ENCODE results near the gene SRGAP2.
"Not testable (repeated sequence)": the region's sequence is repeated elsewhere in the genome, so short reads cannot be mapped to it uniquely, and the experiment has no call there.

Gene SRGAP2

DNA sequence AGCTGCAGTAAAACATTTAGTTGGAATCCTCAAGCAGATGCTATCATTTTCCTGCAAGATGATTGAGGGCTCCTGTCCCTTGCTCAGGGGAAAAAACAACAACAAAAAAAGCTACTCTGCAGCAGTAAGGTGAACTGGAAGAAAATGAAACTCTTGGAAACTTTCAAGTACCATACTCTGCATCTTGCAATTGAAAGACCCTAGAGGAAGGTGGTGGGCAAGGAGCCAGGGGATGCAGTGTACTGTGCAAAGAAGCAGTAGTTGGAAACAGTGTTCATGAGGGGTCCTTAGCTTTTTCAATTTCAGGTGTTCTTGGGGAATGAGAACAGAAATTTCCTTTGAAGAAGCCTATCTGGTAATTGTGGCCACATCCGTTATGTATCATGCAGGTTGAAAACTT lies 7.5 kb downstream of the SRGAP2 start:
- not testable (repeated sequence) for DNase-seq

GRCh38 chr1:206215600-206216392 lies 12.5 kb downstream of the SRGAP2 start:
- DNase-seq: not testable (repeated sequence)

GRCh38 chr1:206218285-206218684 lies 14.9 kb downstream of the SRGAP2 start:
- not testable (repeated sequence) for DNase-seq

- DNase-seq: not testable (repeated sequence)
Observed at GRCh38 chr1:206218765-206219164, 15.4 kb downstream of the SRGAP2 start.

- DNase-seq: not testable (repeated sequence)
Observed at GRCh38 chr1:206219514-206220331, 16.4 kb downstream of the SRGAP2 start.

DNA sequence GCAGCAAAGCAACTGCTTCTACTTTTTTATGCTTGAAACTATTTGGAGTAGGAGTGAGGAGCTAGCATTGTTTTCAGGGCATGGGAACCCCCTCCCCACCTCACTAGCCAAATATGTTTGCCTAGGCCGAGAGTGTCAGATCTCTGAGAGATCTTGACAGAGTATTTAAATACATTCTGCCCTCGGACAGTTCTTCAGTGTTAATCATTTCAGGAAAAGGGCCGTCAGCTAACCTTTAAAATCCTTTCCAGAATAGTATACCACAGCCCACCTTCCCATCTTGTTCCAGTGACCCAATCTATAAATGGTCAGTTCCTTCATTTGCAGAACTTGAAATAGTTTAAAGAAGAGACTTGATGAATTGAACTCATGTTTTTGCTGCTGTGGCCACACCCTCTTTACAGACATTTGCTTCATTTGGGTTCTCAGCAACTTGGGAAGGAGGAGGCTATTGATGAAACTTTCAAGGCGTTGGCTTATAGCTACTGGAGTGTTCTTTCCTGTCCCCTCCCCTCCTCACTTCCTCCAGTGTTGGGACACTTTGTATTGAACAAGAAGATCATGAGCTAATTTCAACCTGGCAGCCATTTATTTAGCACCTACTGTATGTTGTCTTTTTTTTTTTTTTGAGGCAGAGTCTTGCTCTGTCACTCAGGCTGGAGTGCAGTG lies 17.1 kb downstream of the SRGAP2 start:
- DNase-seq: peak; percentile 47 to 56

DNA sequence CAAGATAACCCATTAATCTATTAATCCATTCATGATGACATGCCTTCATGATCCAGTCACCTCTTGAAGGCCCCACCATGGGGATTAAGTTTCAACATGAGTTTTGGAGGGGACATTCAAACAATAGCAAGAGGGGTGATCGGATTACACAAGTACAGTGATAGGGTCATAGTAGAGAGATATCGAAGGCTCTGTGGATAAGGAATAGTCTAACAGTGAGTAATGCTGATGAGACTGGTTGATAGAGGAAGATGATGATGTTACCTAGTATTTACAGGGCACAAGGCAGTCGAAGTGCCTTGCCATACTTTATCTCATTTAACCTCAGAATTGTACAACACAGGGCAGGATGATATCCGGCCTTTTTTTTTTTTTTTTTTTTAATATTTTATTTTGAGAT lies 18.2 kb downstream of the SRGAP2 start:
- not testable (repeated sequence) for DNase-seq

DNA sequence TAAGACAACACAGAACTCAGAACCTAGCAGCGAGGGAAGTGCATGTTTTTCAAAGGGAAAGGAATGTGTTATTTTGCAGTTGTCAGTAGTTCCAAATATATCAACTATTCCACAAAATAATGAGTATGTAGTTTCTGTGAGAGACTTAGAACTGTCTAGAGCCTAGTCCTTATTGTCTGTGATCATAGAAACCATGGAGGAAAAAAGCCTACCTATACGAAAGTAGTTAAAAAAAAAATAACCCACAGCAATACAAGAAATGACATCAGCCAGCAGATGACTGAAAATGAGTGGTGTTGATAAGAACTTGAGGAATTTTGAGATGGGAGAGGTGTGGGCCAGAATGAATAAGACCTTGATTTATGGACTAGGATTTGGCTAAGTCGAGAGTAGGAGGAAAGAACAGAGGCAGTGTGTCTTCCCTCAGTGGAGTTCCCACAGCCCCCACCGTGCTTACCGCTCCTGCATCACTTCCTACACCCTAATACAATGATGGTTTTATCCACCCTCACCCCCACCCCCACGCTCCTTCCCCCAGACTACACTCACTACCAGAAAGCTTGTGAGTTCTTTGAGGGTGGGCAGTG lies 20.9 kb downstream of the SRGAP2 start:
- not testable (repeated sequence) for DNase-seq

- DNase-seq: not testable (repeated sequence)
Observed at GRCh38 chr1:206225386-206225785, 22.0 kb downstream of the SRGAP2 start.

DNA sequence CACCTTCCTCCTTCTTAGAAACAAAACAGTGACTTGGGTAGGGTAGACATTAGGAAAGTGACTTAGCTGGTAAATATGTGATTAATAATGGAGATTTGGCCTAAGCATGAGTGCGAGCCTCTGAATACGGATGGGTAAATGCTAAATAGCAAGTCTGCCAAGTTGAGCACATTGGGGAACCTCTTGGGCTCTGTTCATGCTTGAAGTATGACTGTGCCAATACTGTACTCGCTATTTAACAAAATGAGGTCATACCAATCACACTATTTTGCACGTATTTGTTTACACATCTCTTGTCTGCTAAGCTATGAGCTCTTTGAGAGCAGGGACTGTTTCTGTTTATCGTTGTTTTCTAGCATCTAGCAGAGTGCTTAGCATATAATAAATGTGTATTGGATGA lies 23.5 kb downstream of the SRGAP2 start:
- DNase-seq: not testable (repeated sequence)

DNA sequence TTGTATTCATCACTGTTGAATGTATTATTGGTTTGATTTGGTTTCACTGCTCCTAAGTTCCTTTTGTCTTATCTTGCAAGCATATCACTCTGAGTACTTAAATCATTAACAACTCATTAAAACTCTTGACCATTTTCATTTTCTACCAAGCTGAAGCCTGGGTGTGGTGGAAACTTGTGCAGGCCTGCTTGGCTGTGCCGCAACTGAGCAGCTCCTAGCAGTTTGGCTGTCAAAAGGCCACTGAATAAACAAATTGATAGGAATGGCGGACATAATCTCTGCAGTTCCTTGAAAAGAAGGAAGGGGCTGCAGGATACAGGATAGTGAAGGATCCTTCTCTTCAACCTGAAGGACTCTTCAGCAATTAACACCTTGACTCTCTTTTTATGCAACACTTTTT lies 25.9 kb downstream of the SRGAP2 start:
- DNase-seq: not testable (repeated sequence)

DNA sequence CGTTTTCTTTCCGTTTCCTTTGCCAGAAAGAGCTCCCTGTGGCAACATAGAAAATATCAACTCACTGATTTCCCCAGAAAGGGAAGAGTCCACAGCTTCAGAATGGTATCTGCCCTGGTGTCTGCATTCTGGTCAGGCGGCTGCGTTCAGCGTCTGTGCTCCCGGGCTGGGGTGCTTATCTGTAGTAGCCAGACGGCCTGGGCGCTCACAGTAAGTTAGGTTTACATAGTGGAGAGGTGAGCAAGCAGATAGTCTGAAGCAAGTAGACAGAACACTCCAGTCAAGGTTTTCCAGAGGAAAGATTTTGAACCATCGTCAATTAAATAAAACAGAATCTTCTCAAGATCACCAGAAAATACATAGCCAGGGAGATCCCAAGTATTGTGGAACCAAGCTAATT lies 28.6 kb downstream of the SRGAP2 start:
- DNase-seq: not testable (repeated sequence)

DNA sequence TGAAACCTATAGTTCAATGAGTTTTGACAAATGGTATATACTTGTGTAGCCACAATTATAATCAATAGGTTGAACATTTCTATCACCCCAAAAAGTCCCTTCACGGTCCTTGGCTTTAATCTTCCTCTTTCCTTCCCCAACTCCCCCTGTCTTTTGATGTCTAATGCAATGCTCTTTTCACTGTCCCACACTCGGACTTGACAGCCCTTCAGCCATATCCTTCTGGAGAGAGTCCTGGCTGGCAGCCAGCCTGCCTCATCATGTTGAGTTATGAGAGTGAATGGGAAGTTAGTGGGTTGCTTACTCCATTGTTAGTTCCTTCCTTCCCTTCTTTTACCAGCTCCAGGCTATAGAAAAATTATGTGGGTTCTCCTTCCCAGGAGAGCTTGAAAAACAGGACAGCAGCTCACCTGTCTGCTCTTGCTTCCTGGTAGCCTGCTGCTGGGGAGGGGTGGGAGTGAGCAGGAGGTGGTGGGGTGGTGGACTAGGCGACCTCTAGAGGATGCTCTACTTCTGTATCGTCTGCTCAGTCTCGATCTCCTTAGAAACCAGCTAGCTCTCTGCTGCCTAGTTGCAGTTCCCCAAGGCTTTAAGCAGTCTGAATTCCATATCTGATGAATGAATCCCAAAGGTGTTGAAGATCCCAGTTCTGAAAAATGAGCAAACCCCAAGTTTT lies 29.8 kb downstream of the SRGAP2 start:
- DNase-seq: not testable (repeated sequence)

- not testable (repeated sequence) for DNase-seq
Observed at GRCh38 chr1:206234189-206234916, 31.0 kb downstream of the SRGAP2 start.

GRCh38 chr1:206235190-206235589 lies 31.8 kb downstream of the SRGAP2 start:
- DNase-seq: not testable (repeated sequence)

DNA sequence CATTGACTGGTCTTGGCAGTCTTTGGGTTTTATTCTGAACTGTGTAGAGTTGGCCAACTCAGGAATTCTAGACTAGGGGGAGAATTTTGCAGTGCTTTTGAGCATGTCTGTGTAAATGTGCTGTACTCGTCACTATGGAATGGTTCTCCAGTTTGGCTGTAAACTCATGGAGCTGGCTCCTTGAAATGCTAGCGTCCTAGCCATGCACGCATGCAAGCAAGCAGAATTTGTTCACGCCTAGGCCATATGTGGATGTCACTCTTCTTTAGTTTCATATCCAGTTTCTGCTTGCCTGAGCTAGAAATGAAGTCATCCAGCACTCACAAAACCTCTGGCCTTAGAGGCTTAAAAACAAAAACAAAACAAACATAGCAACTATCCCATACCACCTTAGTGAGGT lies 36.9 kb downstream of the SRGAP2 start:
- peak; percentile 3 to 50 for DNase-seq

DNA sequence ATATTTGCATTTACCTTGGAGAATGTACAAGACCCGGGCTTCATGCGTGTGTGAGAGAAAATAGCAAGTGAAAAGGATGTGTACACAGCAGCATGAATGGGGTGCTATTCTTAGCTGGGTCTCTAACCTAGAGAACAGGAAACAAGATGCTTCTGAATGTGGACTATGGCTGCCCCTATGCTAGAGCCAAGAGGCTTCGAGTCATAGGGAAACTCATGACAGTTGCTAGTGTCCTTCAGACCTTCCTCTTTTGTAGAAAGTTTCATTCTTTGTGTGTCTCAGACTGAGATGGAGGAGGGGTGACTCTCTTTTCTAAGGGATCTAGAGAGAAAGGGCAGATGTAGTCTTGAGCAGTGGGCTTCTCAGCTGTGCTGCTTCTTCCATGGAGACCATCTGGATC lies 40.0 kb downstream of the SRGAP2 start:
- peak; percentile 40 to 55 for DNase-seq

DNA sequence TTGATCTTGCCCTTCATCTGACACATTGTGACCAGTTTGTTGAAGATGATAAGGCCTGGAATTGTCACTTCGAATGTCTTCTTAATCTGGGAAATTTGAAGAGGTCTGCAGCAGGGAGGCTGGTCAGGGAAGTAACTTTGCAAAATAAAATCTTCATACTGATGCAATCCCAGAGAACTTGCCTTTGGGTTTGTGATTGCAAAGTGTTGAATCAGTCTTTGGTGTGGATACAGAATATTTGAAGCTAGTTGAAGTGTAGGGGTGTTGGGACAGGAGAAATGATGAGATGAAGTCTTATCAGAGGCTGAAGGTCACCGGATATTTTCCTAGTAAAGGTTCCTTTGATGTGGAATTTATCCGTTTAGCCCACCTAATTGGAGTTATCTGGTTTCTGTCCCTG lies 42.1 kb downstream of the SRGAP2 start:
- not testable (repeated sequence) for DNase-seq

GRCh38 chr1:206246129-206246886 lies 43.0 kb downstream of the SRGAP2 start:
- not testable (repeated sequence) for DNase-seq

DNA sequence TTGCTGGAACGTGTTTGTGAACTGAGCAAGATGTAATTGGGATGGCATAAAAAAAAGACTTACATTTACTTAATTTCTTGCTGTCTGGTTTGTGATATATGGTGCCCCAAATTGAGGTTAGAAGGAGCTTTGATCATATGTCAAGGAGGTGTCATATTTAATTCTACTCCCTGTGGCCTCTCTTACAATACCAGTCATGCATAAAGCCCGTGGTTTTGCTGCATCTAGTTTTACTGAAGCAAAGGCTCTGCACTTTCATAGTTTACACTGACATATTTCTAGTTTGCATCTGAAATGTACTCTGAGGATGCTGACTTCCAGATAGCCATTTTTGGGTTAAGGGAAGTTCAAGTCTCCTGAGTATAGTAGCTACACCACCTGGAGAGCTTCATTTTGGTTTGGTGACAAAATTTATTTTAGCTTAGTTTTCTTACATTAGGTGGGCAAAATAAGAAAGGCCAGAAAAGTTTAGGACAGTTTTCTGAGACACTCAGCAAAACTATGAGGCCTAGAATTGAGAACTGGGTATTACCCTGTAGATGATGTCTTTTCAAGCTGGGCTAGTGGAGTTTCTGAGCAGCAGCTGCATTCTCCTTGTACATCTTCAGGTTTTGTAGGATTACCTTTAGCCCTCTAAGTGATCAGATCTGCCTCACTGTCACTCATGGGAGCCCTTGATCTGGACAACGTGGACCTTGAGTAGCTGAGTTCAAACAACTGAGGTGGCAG lies 47.8 kb downstream of the SRGAP2 start:
- not testable (repeated sequence) for DNase-seq

All from inflammatory macrophage treated with lipopolysaccharide for 1 hour (primary cell).